ENCODE results near the gene TBKBP1.
"Not testable (repeated sequence)": the region's sequence is repeated elsewhere in the genome, so short reads cannot be mapped to it uniquely, and the experiment has no call there.

TBKBP1 gene

GRCh38 chr17:47676510-47677165, 17.3 kb upstream of the TBKBP1 start:
- DNase-seq (ENCODE audit: low read depth in 2 of 2) = no peak
- TF ChIP-seq, protein P1, sequence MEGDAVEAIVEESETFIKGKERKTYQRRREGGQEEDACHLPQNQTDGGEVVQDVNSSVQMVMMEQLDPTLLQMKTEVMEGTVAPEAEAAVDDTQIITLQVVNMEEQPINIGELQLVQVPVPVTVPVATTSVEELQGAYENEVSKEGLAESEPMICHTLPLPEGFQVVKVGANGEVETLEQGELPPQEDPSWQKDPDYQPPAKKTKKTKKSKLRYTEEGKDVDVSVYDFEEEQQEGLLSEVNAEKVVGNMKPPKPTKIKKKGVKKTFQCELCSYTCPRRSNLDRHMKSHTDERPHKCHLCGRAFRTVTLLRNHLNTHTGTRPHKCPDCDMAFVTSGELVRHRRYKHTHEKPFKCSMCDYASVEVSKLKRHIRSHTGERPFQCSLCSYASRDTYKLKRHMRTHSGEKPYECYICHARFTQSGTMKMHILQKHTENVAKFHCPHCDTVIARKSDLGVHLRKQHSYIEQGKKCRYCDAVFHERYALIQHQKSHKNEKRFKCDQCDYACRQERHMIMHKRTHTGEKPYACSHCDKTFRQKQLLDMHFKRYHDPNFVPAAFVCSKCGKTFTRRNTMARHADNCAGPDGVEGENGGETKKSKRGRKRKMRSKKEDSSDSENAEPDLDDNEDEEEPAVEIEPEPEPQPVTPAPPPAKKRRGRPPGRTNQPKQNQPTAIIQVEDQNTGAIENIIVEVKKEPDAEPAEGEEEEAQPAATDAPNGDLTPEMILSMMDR (IDR thresholded peaks at IDR 0.05; ENCODE audit: low read depth, low read length) = no peak

DNA sequence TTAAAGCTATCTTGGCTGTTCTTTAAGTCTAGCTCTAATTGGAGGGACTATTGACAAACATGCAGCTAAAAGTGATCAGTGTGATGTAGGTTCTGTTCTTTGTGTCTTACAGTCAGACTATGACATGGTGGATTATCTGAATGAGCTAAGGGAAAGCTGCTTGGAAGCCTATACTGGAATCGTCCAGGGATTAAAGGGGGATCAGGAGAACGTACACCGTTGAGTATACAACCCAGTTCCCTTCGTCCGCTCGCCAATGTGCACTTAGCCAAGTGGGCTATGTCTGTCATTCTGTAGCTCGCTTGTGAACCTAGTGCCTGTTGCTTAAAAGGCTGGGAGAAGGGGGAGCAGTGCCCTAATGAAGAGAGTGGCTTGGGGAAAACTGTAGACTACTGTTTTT, 15.8 kb upstream of the TBKBP1 start:
- DNase-seq (ENCODE audit: low read depth in 2 of 2) = no peak
- TF ChIP-seq, protein P1 (IDR thresholded peaks at IDR 0.05; ENCODE audit: low read depth, low read length) = no peak
- no peak overlapping the region for H3K4me3 ChIP-seq (replicated peaks in 1 of 2; ENCODE audit: low read depth in 2 of 2, low read length in 2 of 2)

More at GRCh38 chr17:47676510-47677165, 17.3 kb upstream of the TBKBP1 start:
- H3K4me3 ChIP-seq (replicated peaks in 1 of 2; ENCODE audit: low read depth in 2 of 2, low read length in 2 of 2) = no peak overlapping the region

DNA sequence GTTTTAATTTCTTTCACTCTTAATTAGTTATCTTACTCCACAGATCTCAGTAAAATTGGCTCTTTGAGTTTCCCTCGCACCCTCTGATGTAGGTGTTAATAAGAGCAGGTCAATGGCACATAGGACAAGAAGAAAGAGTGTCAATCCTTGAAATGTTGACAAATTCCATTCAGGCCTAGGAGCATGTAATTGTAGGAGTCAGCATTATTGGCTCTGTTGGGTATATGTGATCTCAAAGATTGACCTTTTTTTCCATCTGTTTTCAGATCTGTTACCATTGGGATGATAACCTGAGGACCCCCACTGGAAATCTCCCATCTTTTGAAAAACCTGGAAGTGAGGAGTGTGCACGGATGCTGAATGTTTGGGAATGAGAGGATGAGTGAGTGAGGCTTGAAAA, 11.8 kb upstream of the TBKBP1 start:
- TF ChIP-seq, protein P1 (IDR thresholded peaks at IDR 0.05; ENCODE audit: low read depth, low read length) = no peak
- H3K4me3 ChIP-seq (replicated peaks in 1 of 2; ENCODE audit: low read depth in 2 of 2, low read length in 2 of 2) = no peak overlapping the region
- DNase-seq (ENCODE audit: low read depth in 2 of 2) = no peak

DNA sequence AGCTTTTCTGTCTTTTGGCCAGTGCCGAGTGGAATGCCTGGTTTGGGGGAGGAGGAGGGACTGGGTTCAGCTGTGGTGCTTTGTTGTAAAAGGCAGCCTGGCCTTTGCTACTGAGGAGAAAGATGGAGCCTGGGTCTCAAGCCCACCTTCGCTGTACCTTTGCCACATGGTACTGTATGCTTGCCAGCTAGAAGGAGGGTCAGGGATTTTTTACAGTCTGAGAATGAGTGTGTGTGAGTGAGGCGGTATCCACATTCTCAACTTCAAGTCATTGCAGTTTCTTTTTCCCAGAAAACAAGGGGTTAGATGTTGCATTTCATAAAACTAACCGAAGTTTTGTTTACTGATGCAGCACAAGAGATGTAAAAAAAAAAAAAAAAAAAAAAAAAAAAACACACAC, 11.2 kb upstream of the TBKBP1 start:
- not testable (repeated sequence) for DNase-seq (ENCODE audit: low read depth in 2 of 2)

DNA sequence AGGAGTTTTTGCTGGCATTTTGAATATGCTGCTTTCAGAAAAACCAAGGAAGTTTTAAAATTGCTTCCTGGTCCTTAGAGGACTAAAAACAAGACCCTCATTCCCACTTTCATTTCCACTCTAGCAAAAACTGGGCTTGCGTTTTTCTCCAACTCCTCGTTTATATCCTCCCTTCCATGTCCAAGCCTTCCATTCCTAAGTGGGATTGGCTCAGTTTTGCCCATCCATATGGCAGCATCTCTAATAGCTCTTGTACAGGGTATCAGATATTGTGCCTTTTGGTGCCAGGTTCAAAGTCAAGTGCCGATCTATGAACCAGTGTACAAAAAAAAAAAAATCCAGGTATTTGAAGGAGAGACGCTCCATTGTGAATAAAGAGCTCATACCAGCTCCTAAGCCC, 9.9 kb upstream of the TBKBP1 start:
- TF ChIP-seq, protein P1 (IDR thresholded peaks at IDR 0.05; ENCODE audit: low read depth, low read length) = no peak
- no peak for DNase-seq (ENCODE audit: low read depth in 2 of 2)
- no peak overlapping the region for H3K4me3 ChIP-seq (replicated peaks in 1 of 2; ENCODE audit: low read depth in 2 of 2, low read length in 2 of 2)

More for the DNA sequence above, 11.2 kb upstream of the TBKBP1 start:
- H3K4me3 ChIP-seq (replicated peaks in 1 of 2; ENCODE audit: low read depth in 2 of 2, low read length in 2 of 2) = not testable (repeated sequence)

- H3K4me3 ChIP-seq (replicated peaks in 1 of 2; ENCODE audit: low read depth in 2 of 2, low read length in 2 of 2) = no peak overlapping the region
- no peak for DNase-seq (ENCODE audit: low read depth in 2 of 2)
- TF ChIP-seq, protein P1 (IDR thresholded peaks at IDR 0.05; ENCODE audit: low read depth, low read length) = no peak
These were observed 9.3 kb upstream of the TBKBP1 start for GRCh38 chr17:47684535-47685193.

DNA sequence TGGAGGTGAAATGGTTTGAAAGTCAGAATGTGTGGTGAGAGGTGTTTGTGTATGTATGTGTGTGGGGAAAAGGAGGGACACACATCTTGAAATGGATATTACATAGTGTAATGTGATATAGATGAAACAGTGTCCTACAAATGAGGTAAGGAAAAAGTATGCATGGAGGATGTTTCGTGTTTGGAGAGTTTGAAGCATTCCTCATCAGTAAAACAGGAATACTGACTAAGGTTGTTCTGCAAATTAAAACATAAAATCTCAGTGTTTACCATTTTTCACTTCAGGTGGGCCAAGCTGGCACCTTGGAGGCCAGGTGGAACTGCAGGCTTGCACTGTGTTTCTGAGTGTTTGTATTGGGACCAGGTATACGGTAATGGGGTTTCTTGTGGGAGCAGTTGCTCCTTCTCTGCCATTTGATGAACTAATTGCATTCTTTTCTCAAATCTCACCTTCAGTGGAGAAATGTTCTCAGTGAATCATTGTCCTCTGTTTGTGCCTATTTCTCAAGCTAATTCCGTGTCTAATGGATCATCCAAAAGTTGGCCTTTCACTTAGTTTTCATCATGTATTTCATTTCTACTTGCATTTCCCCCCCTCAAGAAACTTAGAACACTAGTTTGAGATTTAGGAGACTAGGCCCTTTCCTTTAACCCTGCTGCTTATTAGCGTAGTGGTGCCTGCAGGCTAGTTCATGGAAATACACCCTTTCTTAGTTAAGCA, 8.2 kb upstream of the TBKBP1 start:
- peak in 1 of 2 donors; percentile 66 for DNase-seq (ENCODE audit: low read depth in 2 of 2)
- TF ChIP-seq, protein P1 (IDR thresholded peaks at IDR 0.05; ENCODE audit: low read depth, low read length) = no peak
- no peak overlapping the region for H3K4me3 ChIP-seq (replicated peaks in 1 of 2; ENCODE audit: low read depth in 2 of 2, low read length in 2 of 2)
